Heart right ventricle (tissue), 16 donors: ENCODE data around the gene TBL2. TPM values are rescaled to one million over a fixed set of nuclear protein-coding genes. Genes with fewer than 3 reads are reported as not detected.

Experiments used
- ATAC-seq, 8 donors: fragments of 200-7000 bp; cut with Tn5 transposase; one replicate each; pipeline ENCODE4 v1.9.1; 2020; ENCODE audit warnings: mild to moderate bottlenecking in 8 of 8, moderate library complexity in 8 of 8, moderate number of reproducible peaks in 1 of 8
- DNase-seq, 2 donors: peaks; one replicate each; pipeline ENCODE4 v3.0.0-alpha.2; 2020
- H3K27ac ChIP-seq, 10 donors: fragments of 200-600 bp; sonication (generic) in 2 of 10; one replicate each; pipeline versions ENCODE4 v1.5.0 to v1.8.0; 2020 to 2022; ENCODE audit warnings: mild to moderate bottlenecking in 3 of 10
- H3K27me3 ChIP-seq, 7 donors: fragments of 200-600 bp; one replicate each; pipeline ENCODE4 v1.8.0; 2021 to 2022; ENCODE audit warnings: mild to moderate bottlenecking in 2 of 7
- H3K36me3 ChIP-seq, 9 donors: fragments of 200-600 bp; sonication (generic) in 1 of 9; one replicate each; pipeline versions ENCODE4 v1.5.0 to v1.8.0; 2020 to 2022; ENCODE audit warnings: mild to moderate bottlenecking in 2 of 9
- H3K4me1 ChIP-seq, 9 donors: fragments of 200-600 bp; sonication (generic) in 1 of 9; one replicate each; pipeline versions ENCODE4 v1.5.0 to v1.8.0; 2020 to 2022; ENCODE audit warnings: mild to moderate bottlenecking in 4 of 9
- H3K4me3 ChIP-seq, 10 donors: fragments of 200-600 bp; sonication (generic) in 2 of 10; one replicate each; pipeline versions ENCODE4 v1.5.0 to v1.8.0; 2020 to 2022; ENCODE audit warnings: mild to moderate bottlenecking in 7 of 10, moderate library complexity in 2 of 10
- H3K9me3 ChIP-seq, 11 donors: fragments of 200-600 bp in 10 of 11; sonication (generic) in 2 of 11; one replicate each; pipeline versions ENCODE4 v1.5.0 to v1.8.0; 2013 to 2022; ENCODE audit warnings: mild to moderate bottlenecking in 2 of 11, control low read depth in 1 of 11, moderate library complexity in 1 of 11
- CTCF ChIP-seq, 9 donors: fragments of 200-600 bp; sonication (generic) in 2 of 9; IDR thresholded peaks; one replicate each; pipeline versions ENCODE4 v1.5.0 to v1.8.0; 2021 to 2022; ENCODE audit warnings: antibody characterized with exemption in 9 of 9, mild to moderate bottlenecking in 5 of 9, moderate library complexity in 1 of 9
- WGBS, 2 donors: extraction: QIAGEN DNeasy Blood & Tissue Kit; methylation state at CpG; one replicate each; pipeline ENCODE4 v1.1.7; 2013; ENCODE audit warnings: inconsistent platforms in 1 of 2; 5-methylcytosine and 5-hydroxymethylcytosine counted together
- intact Hi-C, 10 donors: fragments of 100-400 bp; cut with DNase I; formaldehyde crosslinking; loops; one replicate each; pipeline versions ENCODE4 v1.11.1 to v1.14.2; 2022
- polyA plus RNA-seq, 2 donors: library from polyadenylated mRNA; stranded (reverse); fragments of 200-250 nt; gene quantifications; one replicate each; pipeline ENCODE4 v1.2.3, GENCODE V29; 2013
- total RNA-seq, 10 donors: library from RNA; stranded (reverse); fragmentation: NEBNext Ultra II Directional in 3 of 10; extraction: Animal tissue kit (Norgen Biotek cat#: 25700) in 3 of 10; gene quantifications; one replicate each; pipeline versions ENCODE4 v1.2.1 to v1.2.4, GENCODE V29; 2021 to 2023
- donor health status: Arrhythmogenic right ventricular cardiomyopathy.
- donor health status: ischemic (EF 13 %, LVEDD 7.1; RV severe dilation, severe dysfunction).
- donor health status: healthy with polysubstance abuse.
- donor health status: DM: no; HTN: yes; CAD: no.
- donor health status: DM: no; HTN: no; CAD: no.
- donor health status: ischemic (EF 25% LVEDD 6.9; RV normal size, moderate dysfunction).
- donor health status: ischemic (EF 25% LVEDD 5.7; RV mildly dilated, moderate dysfunction).
- donor health status: healthy.
- donor health status: DM: yes; HTN: yes; CAD: no.
- donor health status: Ischemic cardiomyopathy.
- donor health status: ischemic (EF 35%, LVEDD 5.7; RV mildly dilated, moderate dysfunction).
- donor health status: nonischemic (EF 11% LVEDD 7.7; RV severe dilation, severe dysfunction).
- donor health status: DM: yes; HTN: yes; CAD: no.
- donor health status: PGD.
- donor health status: ischemic (EF 29% LVEDD 5.4; RV normal size, mild dysfunction).
- donor health status: nonischemic (EF 23%, LVEDD 6.1; RV moderate dilation, normal function).

TBL2 gene
- total and polyA plus RNA-seq, 12 donors = 6.9 to 22.1 (median 10.4) TPM

- Histone ChIP-seq H3K9me3 (no peaks in the 10 kb centered on the region), H3K36me3 (peaks cover 0 to 59% (median 21%) of the 10 kb centered on the region in 9 donors), H3K27ac (no peak overlapping the region), H3K4me3 (no peak overlapping the region), H3K4me1 (peaks cover 5 to 66% (median 52%) of the 10 kb centered on the region in 9 donors), H3K27me3 (no peaks in the 10 kb centered on the region)
- intact Hi-C loops = no loop called here
- WGBS, 2 donors = 78 to 81% methylated on average over 5 of the region's 5 CpGs
- DNase-seq (no peak), ATAC-seq (no peak)
- no peak for TF ChIP-seq CTCF (IDR thresholded peaks at IDR 0.05)
These were observed 59.9 kb downstream of the TBL2 start for GRCh38 chr7:73518470-73518869.

Other genes with a start within 250 kb of the TBL2 start
- gene FZD9, start 144.8 kb downstream of the TBL2 start, total RNA-seq = under 1 TPM in 5 of 10 donors, not detected in 5; 0.13 to 0.41 (median 0.15) TPM
- under 1 TPM; 0.15 to 0.45 TPM for gene FZD9, start 144.8 kb downstream of the TBL2 start, polyA plus RNA-seq
- 10 to 100 TPM; 34.0 to 49.9 (median 41.5) TPM for gene BAZ1B, start 56.3 kb downstream of the TBL2 start, total RNA-seq
- gene BAZ1B, start 56.3 kb downstream of the TBL2 start, polyA plus RNA-seq = 10 to 100 TPM; 11.7 to 17.2 TPM
- 10 to 100 TPM; 65.1 to 85.8 (median 73.9) TPM for gene BCL7B, start 20.9 kb downstream of the TBL2 start, total RNA-seq
- 10 to 100 TPM; 64.9 to 65.5 TPM for gene BCL7B, start 20.9 kb downstream of the TBL2 start, polyA plus RNA-seq
- gene MLXIPL, start 45.9 kb upstream of the TBL2 start, total RNA-seq = 1 to 10 TPM in 5 of 10 donors, under 1 TPM in 3, not detected in 2; 0.28 to 8.5 (median 1.9) TPM
- gene MLXIPL, start 45.9 kb upstream of the TBL2 start, polyA plus RNA-seq = 10 to 100 TPM in 1 of 2 donors, 1 to 10 TPM in 1; 2.8 to 22.8 TPM
- gene VPS37D, start 89.3 kb upstream of the TBL2 start, total RNA-seq = 1 to 10 TPM; 1.1 to 3.6 (median 2.2) TPM
- 1 to 10 TPM; 1.2 to 1.4 TPM for gene VPS37D, start 89.3 kb upstream of the TBL2 start, polyA plus RNA-seq
- gene DNAJC30, start 104.9 kb upstream of the TBL2 start, total RNA-seq = 10 to 100 TPM; 12.1 to 20.8 (median 15.8) TPM
- gene DNAJC30, start 104.9 kb upstream of the TBL2 start, polyA plus RNA-seq = 1 to 10 TPM; 9.1 TPM
- gene BUD23, start 105.0 kb upstream of the TBL2 start, total RNA-seq = 10 to 100 TPM; 63.4 to 89.9 (median 66.8) TPM
- 100 to 1,000 TPM; 123 to 134 TPM for gene BUD23, start 105.0 kb upstream of the TBL2 start, polyA plus RNA-seq
- gene STX1A, start 141.1 kb upstream of the TBL2 start, total RNA-seq = 1 to 10 TPM in 9 of 10 donors, under 1 TPM in 1; 0.88 to 2.7 (median 1.8) TPM
- gene STX1A, start 141.1 kb upstream of the TBL2 start, polyA plus RNA-seq = 1 to 10 TPM; 2.5 to 3.4 TPM
- gene ABHD11, start 160.2 kb upstream of the TBL2 start, total RNA-seq = 10 to 100 TPM; 20.0 to 36.8 (median 29.6) TPM
- 10 to 100 TPM; 26.8 to 36.6 TPM for gene ABHD11, start 160.2 kb upstream of the TBL2 start, polyA plus RNA-seq
- not detected for gene CLDN3, start 191.7 kb upstream of the TBL2 start, total RNA-seq
- gene CLDN3, start 191.7 kb upstream of the TBL2 start, polyA plus RNA-seq = not detected